Measurements from ENCODE around the gene TET1.

Gene TET1

DNA sequence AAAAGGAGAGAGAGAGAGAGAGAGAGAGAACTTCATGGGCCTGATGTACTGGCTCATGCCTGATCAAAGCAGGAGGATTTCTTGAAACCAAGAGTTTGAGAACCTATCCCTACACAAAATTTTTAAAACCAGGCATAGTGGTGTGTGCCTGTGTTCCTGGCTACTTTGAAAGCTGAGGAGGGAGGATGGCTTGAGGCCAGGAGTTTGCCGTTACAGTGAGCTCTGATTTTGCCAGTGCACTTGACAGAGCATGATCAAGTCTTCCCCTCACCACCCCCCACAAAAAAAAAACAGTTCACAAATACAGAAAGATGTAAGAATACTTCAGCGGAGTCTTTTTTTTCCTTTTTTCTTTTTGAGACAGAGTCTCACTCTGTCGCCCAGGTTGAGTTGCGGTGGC, 108.8 kb downstream of the TET1 start (continued):
- TF ChIP-seq, protein P1, sequence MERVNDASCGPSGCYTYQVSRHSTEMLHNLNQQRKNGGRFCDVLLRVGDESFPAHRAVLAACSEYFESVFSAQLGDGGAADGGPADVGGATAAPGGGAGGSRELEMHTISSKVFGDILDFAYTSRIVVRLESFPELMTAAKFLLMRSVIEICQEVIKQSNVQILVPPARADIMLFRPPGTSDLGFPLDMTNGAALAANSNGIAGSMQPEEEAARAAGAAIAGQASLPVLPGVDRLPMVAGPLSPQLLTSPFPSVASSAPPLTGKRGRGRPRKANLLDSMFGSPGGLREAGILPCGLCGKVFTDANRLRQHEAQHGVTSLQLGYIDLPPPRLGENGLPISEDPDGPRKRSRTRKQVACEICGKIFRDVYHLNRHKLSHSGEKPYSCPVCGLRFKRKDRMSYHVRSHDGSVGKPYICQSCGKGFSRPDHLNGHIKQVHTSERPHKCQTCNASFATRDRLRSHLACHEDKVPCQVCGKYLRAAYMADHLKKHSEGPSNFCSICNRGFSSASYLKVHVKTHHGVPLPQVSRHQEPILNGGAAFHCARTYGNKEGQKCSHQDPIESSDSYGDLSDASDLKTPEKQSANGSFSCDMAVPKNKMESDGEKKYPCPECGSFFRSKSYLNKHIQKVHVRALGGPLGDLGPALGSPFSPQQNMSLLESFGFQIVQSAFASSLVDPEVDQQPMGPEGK (CRISPR knock-in tag; IDR thresholded peaks at IDR 0.05; ENCODE audit: borderline replicate concordance): no peak
- TF ChIP-seq ESRRG (CRISPR knock-in tag; IDR thresholded peaks at IDR 0.05): no peak

DNA sequence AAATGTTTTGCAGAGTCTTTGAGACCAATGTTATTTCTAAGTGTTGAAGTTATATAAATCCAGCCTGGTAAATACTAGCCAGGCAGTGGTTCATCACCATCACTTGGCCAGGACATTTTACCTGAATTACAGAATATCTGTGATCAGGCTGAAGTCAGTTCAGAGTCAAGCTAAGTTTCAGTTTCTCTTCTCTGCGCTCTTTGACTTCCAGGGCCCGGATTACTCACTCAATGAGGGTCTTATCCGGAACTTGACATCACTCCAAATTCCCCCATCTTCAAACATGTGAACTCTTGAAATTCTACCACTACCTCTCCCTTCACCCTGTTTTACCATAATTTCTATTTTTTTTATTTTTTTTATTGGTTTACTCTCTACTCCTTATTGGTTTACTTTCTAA, 124.3 kb downstream of the TET1 start:
- TF ChIP-seq CSDC2 (CRISPR knock-in tag; IDR thresholded peaks at IDR 0.05) (no peak), OSR1 (CRISPR knock-in tag; IDR thresholded peaks at IDR 0.05) (no peak), ZC3H10 (CRISPR knock-in tag; IDR thresholded peaks at IDR 0.05) (no peak), SNAI2 (CRISPR knock-in tag; IDR thresholded peaks at IDR 0.05) (no peak), ZFP30 (CRISPR knock-in tag; IDR thresholded peaks at IDR 0.05) (no peak), ESRRG (CRISPR knock-in tag; IDR thresholded peaks at IDR 0.05) (no peak)
- TF ChIP-seq, protein P2, sequence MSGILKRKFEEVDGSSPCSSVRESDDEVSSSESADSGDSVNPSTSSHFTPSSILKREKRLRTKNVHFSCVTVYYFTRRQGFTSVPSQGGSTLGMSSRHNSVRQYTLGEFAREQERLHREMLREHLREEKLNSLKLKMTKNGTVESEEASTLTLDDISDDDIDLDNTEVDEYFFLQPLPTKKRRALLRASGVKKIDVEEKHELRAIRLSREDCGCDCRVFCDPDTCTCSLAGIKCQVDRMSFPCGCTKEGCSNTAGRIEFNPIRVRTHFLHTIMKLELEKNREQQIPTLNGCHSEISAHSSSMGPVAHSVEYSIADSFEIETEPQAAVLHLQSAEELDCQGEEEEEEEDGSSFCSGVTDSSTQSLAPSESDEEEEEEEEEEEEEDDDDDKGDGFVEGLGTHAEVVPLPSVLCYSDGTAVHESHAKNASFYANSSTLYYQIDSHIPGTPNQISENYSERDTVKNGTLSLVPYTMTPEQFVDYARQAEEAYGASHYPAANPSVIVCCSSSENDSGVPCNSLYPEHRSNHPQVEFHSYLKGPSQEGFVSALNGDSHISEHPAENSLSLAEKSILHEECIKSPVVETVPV (CRISPR knock-in tag; IDR thresholded peaks at IDR 0.05): no peak
- TF ChIP-seq, protein P3, sequence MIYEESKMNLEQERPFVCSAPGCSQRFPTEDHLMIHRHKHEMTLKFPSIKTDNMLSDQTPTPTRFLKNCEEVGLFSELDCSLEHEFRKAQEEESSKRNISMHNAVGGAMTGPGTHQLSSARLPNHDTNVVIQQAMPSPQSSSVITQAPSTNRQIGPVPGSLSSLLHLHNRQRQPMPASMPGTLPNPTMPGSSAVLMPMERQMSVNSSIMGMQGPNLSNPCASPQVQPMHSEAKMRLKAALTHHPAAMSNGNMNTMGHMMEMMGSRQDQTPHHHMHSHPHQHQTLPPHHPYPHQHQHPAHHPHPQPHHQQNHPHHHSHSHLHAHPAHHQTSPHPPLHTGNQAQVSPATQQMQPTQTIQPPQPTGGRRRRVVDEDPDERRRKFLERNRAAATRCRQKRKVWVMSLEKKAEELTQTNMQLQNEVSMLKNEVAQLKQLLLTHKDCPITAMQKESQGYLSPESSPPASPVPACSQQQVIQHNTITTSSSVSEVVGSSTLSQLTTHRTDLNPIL (CRISPR knock-in tag; IDR thresholded peaks at IDR 0.05; ENCODE audit: low read depth): no peak
- TF ChIP-seq, protein P4, sequence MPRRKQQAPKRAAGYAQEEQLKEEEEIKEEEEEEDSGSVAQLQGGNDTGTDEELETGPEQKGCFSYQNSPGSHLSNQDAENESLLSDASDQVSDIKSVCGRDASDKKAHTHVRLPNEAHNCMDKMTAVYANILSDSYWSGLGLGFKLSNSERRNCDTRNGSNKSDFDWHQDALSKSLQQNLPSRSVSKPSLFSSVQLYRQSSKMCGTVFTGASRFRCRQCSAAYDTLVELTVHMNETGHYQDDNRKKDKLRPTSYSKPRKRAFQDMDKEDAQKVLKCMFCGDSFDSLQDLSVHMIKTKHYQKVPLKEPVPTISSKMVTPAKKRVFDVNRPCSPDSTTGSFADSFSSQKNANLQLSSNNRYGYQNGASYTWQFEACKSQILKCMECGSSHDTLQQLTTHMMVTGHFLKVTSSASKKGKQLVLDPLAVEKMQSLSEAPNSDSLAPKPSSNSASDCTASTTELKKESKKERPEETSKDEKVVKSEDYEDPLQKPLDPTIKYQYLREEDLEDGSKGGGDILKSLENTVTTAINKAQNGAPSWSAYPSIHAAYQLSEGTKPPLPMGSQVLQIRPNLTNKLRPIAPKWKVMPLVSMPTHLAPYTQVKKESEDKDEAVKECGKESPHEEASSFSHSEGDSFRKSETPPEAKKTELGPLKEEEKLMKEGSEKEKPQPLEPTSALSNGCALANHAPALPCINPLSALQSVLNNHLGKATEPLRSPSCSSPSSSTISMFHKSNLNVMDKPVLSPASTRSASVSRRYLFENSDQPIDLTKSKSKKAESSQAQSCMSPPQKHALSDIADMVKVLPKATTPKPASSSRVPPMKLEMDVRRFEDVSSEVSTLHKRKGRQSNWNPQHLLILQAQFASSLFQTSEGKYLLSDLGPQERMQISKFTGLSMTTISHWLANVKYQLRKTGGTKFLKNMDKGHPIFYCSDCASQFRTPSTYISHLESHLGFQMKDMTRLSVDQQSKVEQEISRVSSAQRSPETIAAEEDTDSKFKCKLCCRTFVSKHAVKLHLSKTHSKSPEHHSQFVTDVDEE (CRISPR knock-in tag; IDR thresholded peaks at IDR 0.05): no peak
- TF ChIP-seq, protein P5, sequence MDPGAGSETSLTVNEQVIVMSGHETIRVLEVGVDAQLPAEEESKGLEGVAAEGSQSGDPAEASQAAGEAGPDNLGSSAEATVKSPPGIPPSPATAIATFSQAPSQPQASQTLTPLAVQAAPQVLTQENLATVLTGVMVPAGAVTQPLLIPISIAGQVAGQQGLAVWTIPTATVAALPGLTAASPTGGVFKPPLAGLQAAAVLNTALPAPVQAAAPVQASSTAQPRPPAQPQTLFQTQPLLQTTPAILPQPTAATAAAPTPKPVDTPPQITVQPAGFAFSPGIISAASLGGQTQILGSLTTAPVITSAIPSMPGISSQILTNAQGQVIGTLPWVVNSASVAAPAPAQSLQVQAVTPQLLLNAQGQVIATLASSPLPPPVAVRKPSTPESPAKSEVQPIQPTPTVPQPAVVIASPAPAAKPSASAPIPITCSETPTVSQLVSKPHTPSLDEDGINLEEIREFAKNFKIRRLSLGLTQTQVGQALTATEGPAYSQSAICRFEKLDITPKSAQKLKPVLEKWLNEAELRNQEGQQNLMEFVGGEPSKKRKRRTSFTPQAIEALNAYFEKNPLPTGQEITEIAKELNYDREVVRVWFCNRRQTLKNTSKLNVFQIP (CRISPR knock-in tag; IDR thresholded peaks at IDR 0.05; ENCODE audit: borderline replicate concordance, low read depth): no peak
- ATAC-seq: no peak

DNA sequence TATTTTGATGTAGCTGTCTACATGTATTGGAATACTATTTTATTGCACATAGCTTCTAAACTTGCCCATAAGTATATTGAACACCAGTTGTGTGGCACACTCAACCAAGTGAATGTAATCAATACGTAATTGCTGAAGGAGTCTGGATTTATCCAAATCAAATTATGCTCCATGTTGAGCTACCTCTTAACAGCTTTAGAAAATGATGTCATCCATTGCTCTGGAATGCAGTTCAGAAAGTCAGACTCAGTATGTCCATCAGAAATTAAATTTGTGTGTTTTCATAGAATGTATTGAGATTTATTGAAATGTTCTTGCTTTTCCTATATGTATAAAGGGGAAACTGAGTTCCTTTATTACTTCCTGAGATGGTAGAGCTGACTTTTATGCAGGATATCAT, 135.9 kb downstream of the TET1 start:
- no peak for ATAC-seq
- TF ChIP-seq, protein P1 (CRISPR knock-in tag; IDR thresholded peaks at IDR 0.05; ENCODE audit: borderline replicate concordance): no peak
- TF ChIP-seq TCF4 (CRISPR knock-in tag; IDR thresholded peaks at IDR 0.05; ENCODE audit: borderline replicate concordance) (no peak), ZFP3 (CRISPR knock-in tag; IDR thresholded peaks at IDR 0.05) (no peak), OSR1 (CRISPR knock-in tag; IDR thresholded peaks at IDR 0.05) (no peak), ZFP30 (CRISPR knock-in tag; IDR thresholded peaks at IDR 0.05) (no peak), RARB (CRISPR knock-in tag; IDR thresholded peaks at IDR 0.05) (no peak), PPARA (CRISPR knock-in tag; IDR thresholded peaks at IDR 0.05; ENCODE audit: borderline replicate concordance) (no peak), GLIS3 (CRISPR knock-in tag; IDR thresholded peaks at IDR 0.05) (no peak), ESRRG (CRISPR knock-in tag; IDR thresholded peaks at IDR 0.05) (no peak), CSDC2 (CRISPR knock-in tag; IDR thresholded peaks at IDR 0.05) (no peak)
- TF ChIP-seq, protein P3 (CRISPR knock-in tag; IDR thresholded peaks at IDR 0.05; ENCODE audit: low read depth): no peak
- TF ChIP-seq, protein P2 (CRISPR knock-in tag; IDR thresholded peaks at IDR 0.05): no peak
